CD14-positive monocyte (primary cell): Measurements from ENCODE around the gene MXI1. TPM values are rescaled to one million over a fixed set of nuclear protein-coding genes. Genes with fewer than 3 reads are reported as not detected.

Source experiments
- DNase-seq, 3 donors: peaks; one replicate each; pipeline ENCODE4 v3.0.0-alpha.2; 2011 to 2022
- H2AFZ ChIP-seq: 2 replicates; pipeline ENCODE4 v1.6.0; 2012; ENCODE audit warnings: mild to moderate bottlenecking, low read depth, low read length, inconsistent platforms; ENCODE audit not compliant: insufficient read depth, poor library complexity, severe bottlenecking
- H3K27ac ChIP-seq, 2 donors: 1 replicate in 1 of 2; 2 replicates in 1 of 2; pipeline ENCODE4 v1.5.1; 2012 to 2013; ENCODE audit warnings: low read length in 2 of 2, control low read depth in 1 of 2, inconsistent platforms in 1 of 2, low read depth in 1 of 2, mild to moderate bottlenecking in 1 of 2
- H3K27me3 ChIP-seq, 2 donors: one replicate each; pipeline versions ENCODE4 v1.6.0 to v1.6.1; 2011 to 2013; ENCODE audit warnings: low read length in 2 of 2; ENCODE audit not compliant: control insufficient read depth in 2 of 2, insufficient read depth in 2 of 2
- H3K36me3 ChIP-seq, 2 donors: replicated peaks in 1 of 2; 1 replicate in 1 of 2; 2 replicates in 1 of 2; pipeline versions ENCODE4 v1.5.1 to v1.6.1; 2012 to 2013; ENCODE audit warnings: low read length in 2 of 2, control low read depth in 1 of 2, inconsistent platforms in 1 of 2, mild to moderate bottlenecking in 1 of 2; ENCODE audit not compliant: insufficient read depth in 2 of 2, control insufficient read depth in 1 of 2
- H3K4me1 ChIP-seq, 2 donors: 1 replicate in 1 of 2; 2 replicates in 1 of 2; pipeline versions ENCODE4 v1.5.1 to v1.6.1; 2012 to 2013; ENCODE audit warnings: low read length in 2 of 2, control low read depth in 1 of 2, inconsistent platforms in 1 of 2, mild to moderate bottlenecking in 1 of 2, moderate library complexity in 1 of 2; ENCODE audit not compliant: insufficient read depth in 2 of 2, control insufficient read depth in 1 of 2
- H3K4me2 ChIP-seq: replicated peaks from 2 replicates; pipeline ENCODE3; 2012; ENCODE audit warnings: low read length, moderate library complexity, mild to moderate bottlenecking; ENCODE audit not compliant: poor library complexity, severe bottlenecking; ENCODE audit errors: extremely low read depth
- H3K4me3 ChIP-seq, 3 experiments: fragments of 200-600 bp in 1 of 3; sonication (generic) in 1 of 3; replicated peaks in 1 of 3; 1 replicate in 2 of 3; 2 replicates in 1 of 3; pipeline ENCODE4 v1.5.1; 2011 to 2013; ENCODE audit warnings: low read length in 3 of 3, mild to moderate bottlenecking in 3 of 3, control low read depth in 2 of 3, low read depth in 2 of 3, inconsistent platforms in 1 of 3, moderate library complexity in 1 of 3
- H3K79me2 ChIP-seq: 2 replicates; pipeline ENCODE4 v1.6.0; 2012; ENCODE audit warnings: mild to moderate bottlenecking, control low read depth, inconsistent platforms, low read length, moderate library complexity; ENCODE audit not compliant: insufficient read depth
- H3K9ac ChIP-seq: 2 replicates; pipeline ENCODE4 v1.6.0; 2017; ENCODE audit warnings: low read length, mild to moderate bottlenecking; ENCODE audit not compliant: insufficient read depth, poor library complexity, severe bottlenecking
- H3K9me3 ChIP-seq, 2 donors: replicated peaks in 1 of 2; 1 replicate in 1 of 2; 2 replicates in 1 of 2; pipeline versions ENCODE4 v1.5.1 to v1.6.1; 2012 to 2013; ENCODE audit warnings: low read length in 2 of 2, control low read depth in 1 of 2; ENCODE audit not compliant: control insufficient read depth in 1 of 2, insufficient read depth in 1 of 2
- H4K20me1 ChIP-seq: 2 replicates; pipeline ENCODE4 v1.6.0; 2012; ENCODE audit warnings: mild to moderate bottlenecking, low read length, control low read depth, moderate library complexity; ENCODE audit not compliant: insufficient read depth
- H3K27ac Mint-ChIP-seq, 7 donors: one replicate each; pipeline ENCODE4 v1.8.0; 2020; ENCODE audit warnings: mild to moderate bottlenecking in 7 of 7, mixed read lengths in 7 of 7, moderate library complexity in 6 of 7, inconsistent platforms in 2 of 7
- H3K27me3 Mint-ChIP-seq, 3 donors: one replicate each; pipeline ENCODE4 v1.8.0; 2021 to 2022; ENCODE audit warnings: low read depth in 3 of 3, mild to moderate bottlenecking in 3 of 3, mixed read lengths in 3 of 3, moderate library complexity in 3 of 3, inconsistent platforms in 1 of 3
- H3K36me3 Mint-ChIP-seq, 2 donors: one replicate each; pipeline ENCODE4 v1.8.0; 2020; ENCODE audit warnings: mixed read lengths in 2 of 2, inconsistent platforms in 1 of 2, mild to moderate bottlenecking in 1 of 2
- H3K4me1 Mint-ChIP-seq: one replicate; pipeline ENCODE4 v1.8.0; 2020; ENCODE audit warnings: mild to moderate bottlenecking, mixed read lengths
- H3K4me3 Mint-ChIP-seq, 2 donors: one replicate each; pipeline ENCODE4 v1.8.0; 2020; ENCODE audit warnings: mild to moderate bottlenecking in 2 of 2, mixed read lengths in 2 of 2, moderate library complexity in 1 of 2
- H3K9me3 Mint-ChIP-seq, 7 donors: one replicate each; pipeline ENCODE4 v1.8.0; 2020 to 2022; ENCODE audit warnings: mixed read lengths in 7 of 7, mild to moderate bottlenecking in 6 of 7, moderate library complexity in 6 of 7, inconsistent platforms in 2 of 7
- WGBS: methylation state at CpG from one replicate; pipeline ENCODE4 v1.1.5; 2013; ENCODE audit warnings: missing lambda C conversion rate; ENCODE audit not compliant: insufficient coverage; 5-methylcytosine and 5-hydroxymethylcytosine counted together
- intact Hi-C, 2 donors: fragments of 100-400 bp; cut with micrococcal nuclease; formaldehyde crosslinking; loops; one replicate each; pipeline versions ENCODE4 v1.15.0 to v1.15.1; 2023
- polyA plus RNA-seq, 3 donors: library from polyadenylated mRNA; depleted of rRNA in 1 of 3; unstranded in 2 of 3; stranded (reverse) in 1 of 3; fragments of 300-500 nt in 2 of 3; fragments of >200 nt in 1 of 3; fragmentation: Illumina TruSeq in 2 of 3; gene quantifications; 1 replicate in 2 of 3; 2 replicates in 1 of 3; pipeline ENCODE4 v1.2.3, GENCODE V29; 2012 to 2021
- TF ChIP-seq, protein P1 (sequence below): fragments of 200-600 bp; IDR thresholded peaks from one replicate; pipeline ENCODE4 v1.8.0; 2022; ENCODE audit warnings: antibody characterized with exemption, mild to moderate bottlenecking

MXI1 gene
- polyA plus RNA-seq, 3 donors, result 13.1 to 25.7 (median 21.6) TPM

- Histone ChIP-seq H3K27me3 (no peaks in the 10 kb centered on the region), H3K9ac (no peak overlapping the region), H3K79me2 (no peaks in the 10 kb centered on the region), H3K4me2 (no peak overlapping the region), H3K4me3 (no peak overlapping the region), H2AFZ (no peak overlapping the region), H3K9me3 (no peaks in the 10 kb centered on the region), H3K27ac (no peak overlapping the region), H3K36me3 (peaks cover 58 to 81% of the 10 kb centered on the region in 2 donors), H3K4me1 (peaks cover 0 to under 1% of the 10 kb centered on the region in 2 donors), H4K20me1 (peaks cover 11% of the 10 kb centered on the region)
- Mint-ChIP-seq H3K27ac (no peak overlapping the region), H3K9me3 (no peaks in the 10 kb centered on the region), H3K4me1 (peaks cover under 1% of the 10 kb centered on the region), H3K4me3 (no peak overlapping the region), H3K27me3 (no peaks in the 10 kb centered on the region), H3K36me3 (peaks cover 58 to 62% of the 10 kb centered on the region in 2 donors)
- TF ChIP-seq, protein P1, sequence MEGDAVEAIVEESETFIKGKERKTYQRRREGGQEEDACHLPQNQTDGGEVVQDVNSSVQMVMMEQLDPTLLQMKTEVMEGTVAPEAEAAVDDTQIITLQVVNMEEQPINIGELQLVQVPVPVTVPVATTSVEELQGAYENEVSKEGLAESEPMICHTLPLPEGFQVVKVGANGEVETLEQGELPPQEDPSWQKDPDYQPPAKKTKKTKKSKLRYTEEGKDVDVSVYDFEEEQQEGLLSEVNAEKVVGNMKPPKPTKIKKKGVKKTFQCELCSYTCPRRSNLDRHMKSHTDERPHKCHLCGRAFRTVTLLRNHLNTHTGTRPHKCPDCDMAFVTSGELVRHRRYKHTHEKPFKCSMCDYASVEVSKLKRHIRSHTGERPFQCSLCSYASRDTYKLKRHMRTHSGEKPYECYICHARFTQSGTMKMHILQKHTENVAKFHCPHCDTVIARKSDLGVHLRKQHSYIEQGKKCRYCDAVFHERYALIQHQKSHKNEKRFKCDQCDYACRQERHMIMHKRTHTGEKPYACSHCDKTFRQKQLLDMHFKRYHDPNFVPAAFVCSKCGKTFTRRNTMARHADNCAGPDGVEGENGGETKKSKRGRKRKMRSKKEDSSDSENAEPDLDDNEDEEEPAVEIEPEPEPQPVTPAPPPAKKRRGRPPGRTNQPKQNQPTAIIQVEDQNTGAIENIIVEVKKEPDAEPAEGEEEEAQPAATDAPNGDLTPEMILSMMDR, result no peak
- no peak for DNase-seq
- WGBS, result no CpG with 5 or more reads among the region's 3 CpGs
- intact Hi-C loops, result loop anchor here in 1 of 2 donors (5.0 to 10.0 kb wide), 3 partner anchors 57 to 379 kb away; no protein-coding TSS in a partner anchor
Measured at GRCh38 chr10:110284262-110284661, 76.9 kb downstream of the MXI1 start.

DNA sequence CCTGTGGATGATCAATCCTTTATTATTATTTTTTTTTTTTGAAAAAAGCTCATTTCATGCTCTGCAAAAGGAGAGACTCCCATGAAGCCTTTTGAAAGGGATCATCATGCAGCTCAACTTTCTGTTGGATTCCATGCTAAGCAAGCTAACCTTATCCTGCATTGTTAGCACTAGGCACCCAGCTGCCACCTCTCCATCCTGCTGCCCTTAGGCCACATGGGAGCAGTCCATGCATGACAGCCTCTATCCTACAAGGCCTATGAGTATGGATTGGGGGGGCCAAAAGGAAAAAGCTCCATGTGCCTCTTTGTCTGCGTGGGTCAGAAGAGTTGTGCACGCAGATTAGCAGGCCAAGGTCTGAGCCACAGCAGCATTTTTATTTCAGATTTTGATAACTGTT is 78.1 kb downstream of the MXI1 start:
- intact Hi-C loops, result loop anchor here in 1 of 2 donors (10.0 kb wide), 1 partner anchor 381 kb away; no protein-coding TSS in a partner anchor
- Histone ChIP-seq H3K79me2 (no peaks in the 10 kb centered on the region), H3K4me3 (no peak overlapping the region), H2AFZ (no peak overlapping the region), H3K27me3 (no peaks in the 10 kb centered on the region), H3K9me3 (no peaks in the 10 kb centered on the region), H3K4me1 (no peaks in the 10 kb centered on the region), H4K20me1 (peaks cover 11% of the 10 kb centered on the region), H3K4me2 (no peak overlapping the region), H3K36me3 (peaks cover 61 to 86% of the 10 kb centered on the region in 2 donors), H3K27ac (no peak overlapping the region), H3K9ac (no peak overlapping the region)
- Mint-ChIP-seq H3K9me3 (no peaks in the 10 kb centered on the region), H3K27ac (no peak overlapping the region), H3K4me3 (no peak overlapping the region), H3K27me3 (no peaks in the 10 kb centered on the region), H3K36me3 (peaks cover 63 to 67% of the 10 kb centered on the region in 2 donors), H3K4me1 (no peaks in the 10 kb centered on the region)
- 100% methylated on average over 1 of the region's 2 CpGs for WGBS
- DNase-seq, result no peak
- TF ChIP-seq, protein P1, result no peak
